ENCODE results near the gene EGR1.

The EGR1 gene

DNA sequence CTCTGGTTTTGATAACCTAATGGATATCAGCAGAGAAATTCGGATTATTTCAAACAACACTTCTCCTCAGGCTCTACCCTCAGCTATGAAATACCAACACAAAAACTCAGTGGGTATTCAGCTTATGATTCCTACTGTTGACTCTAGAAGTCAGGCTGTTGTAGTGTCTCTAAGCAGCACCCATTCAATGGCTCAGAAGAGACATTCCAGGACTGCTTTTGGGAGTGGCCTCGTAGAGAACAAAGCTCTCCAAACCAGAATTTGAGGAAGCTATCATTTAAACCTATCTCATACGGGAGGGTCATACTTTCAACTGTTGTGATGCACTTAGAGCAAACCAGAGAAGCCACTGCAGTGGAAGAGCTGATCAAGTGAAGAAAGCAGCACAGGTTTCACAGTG lies 43.7 kb downstream of the EGR1 start:
- no peak for DNase-seq

DNA sequence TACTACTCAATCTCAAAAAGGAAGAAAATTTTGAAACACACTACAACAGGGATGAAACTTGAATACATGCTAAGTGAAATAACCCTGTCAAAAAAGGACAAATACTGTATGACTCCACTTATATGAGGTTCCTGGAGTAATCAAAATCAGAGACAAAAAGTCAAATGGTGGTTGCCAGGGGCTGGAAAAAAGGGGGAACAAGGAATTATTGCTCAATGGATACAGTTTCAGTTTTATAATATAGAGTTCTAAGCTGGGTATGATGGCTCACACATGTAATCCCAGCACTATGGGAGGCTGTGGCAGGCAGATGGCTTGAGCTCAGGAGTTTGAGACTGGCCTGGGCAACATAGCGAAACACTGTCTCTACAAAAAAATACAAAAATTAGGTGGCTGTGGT lies 48.7 kb downstream of the EGR1 start:
- DNase-seq, result no peak

DNA sequence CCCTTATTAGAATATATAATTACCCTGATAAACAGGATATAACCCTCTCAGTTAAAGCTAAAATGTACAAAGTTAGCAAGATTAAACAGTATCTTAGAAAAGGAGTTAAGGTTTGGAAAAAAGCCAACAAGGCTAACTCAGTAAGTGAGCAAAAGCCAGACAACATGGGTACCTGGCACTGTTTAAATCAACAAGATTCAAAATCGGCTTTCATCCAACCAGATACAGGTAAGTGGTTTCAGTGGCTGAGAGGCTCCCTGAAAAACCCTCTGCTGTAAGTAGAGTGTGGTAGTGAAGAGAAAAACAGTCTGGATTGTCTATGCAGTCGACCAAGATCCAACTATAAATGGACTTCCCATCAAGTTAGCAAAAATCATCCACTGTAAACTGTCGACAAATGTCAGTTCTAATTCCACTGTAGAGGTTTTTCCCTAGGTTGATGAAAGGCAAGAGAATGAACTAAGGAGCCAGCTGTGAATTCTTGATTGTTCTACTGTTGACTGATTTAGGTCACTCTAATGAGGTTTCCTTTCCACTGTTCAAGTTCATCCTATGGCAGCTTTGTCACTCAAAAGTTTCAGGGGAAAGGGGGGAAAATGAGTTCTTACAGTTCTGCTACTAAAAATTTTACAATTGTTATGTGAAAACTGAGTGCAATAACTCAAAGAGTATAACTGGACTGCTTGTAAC lies 50.4 kb downstream of the EGR1 start:
- DNase-seq, result no peak

DNA sequence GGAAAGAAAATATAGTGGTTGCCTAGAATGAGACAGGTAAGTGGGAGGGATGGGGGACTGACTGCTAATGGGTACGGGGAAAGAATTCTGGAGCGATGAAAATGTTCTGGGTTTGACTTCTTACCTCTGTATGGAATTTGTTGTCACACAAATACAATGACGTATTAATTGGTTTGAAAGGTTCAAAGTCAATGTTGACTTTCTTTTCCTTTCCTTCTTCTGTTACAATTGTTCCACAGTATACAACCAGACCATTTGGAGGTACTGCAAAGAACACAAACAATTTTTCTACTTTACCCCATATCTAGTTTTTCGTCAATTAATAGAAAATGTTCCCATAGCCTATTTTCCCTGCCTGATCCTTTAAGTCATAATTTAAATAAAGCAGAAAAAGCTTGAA lies 52.2 kb downstream of the EGR1 start:
- no peak for DNase-seq
